ENCODE results near the gene GBA2. TPM values are rescaled to one million over a fixed set of nuclear protein-coding genes. Genes with fewer than 3 reads are reported as not detected.

GBA2 gene
- total RNA-seq, 6 experiments from 2014 or later = 29.5 to 53.7 (median 35.2) TPM

DNA sequence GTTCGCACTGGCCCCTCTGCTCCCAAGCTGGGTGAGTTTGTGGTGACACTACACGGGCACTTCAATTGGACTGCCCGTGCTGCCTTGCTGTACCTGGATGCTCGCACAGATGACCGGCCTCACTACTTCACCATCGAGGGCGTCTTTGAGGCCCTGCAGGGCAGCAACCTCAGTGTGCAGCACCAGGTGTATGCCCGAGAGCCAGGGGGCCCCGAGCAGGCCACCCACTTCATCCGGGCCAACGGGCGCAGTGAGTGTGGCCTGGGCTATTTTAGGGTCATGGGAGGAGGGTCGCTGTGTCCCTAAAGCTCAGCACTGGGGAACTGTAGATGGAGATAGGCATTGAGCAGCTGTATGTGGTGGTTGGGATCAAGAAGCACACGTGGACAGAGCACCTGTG is 43.8 kb upstream of the GBA2 start:
- Histone ChIP-seq H3K27ac (no peak overlapping the region), H3K4me3 (peak overlapping the region in 2 of 3 donors; percentile 9 to 62), H3K27me3 (no peaks in the 10 kb centered on the region), H3K4me1 (peaks cover 0 to 17% (median 0%) of the 10 kb centered on the region in 4 donors), H3K36me3 (no peaks in the 10 kb centered on the region), H3K9me3 (no peaks in the 10 kb centered on the region)
- WGBS (ENCODE audit: insufficient coverage, low coverage, low lambda C conversion rate, missing lambda C conversion rate) = 78% methylated on average over 1 of the region's 14 CpGs
- ATAC-seq = no peak
- TF ChIP-seq, protein P1, sequence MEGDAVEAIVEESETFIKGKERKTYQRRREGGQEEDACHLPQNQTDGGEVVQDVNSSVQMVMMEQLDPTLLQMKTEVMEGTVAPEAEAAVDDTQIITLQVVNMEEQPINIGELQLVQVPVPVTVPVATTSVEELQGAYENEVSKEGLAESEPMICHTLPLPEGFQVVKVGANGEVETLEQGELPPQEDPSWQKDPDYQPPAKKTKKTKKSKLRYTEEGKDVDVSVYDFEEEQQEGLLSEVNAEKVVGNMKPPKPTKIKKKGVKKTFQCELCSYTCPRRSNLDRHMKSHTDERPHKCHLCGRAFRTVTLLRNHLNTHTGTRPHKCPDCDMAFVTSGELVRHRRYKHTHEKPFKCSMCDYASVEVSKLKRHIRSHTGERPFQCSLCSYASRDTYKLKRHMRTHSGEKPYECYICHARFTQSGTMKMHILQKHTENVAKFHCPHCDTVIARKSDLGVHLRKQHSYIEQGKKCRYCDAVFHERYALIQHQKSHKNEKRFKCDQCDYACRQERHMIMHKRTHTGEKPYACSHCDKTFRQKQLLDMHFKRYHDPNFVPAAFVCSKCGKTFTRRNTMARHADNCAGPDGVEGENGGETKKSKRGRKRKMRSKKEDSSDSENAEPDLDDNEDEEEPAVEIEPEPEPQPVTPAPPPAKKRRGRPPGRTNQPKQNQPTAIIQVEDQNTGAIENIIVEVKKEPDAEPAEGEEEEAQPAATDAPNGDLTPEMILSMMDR (IDR thresholded peaks at IDR 0.05) = no peak
- no peak for TF ChIP-seq POLR2A (IDR thresholded peaks at IDR 0.05)
- intact Hi-C loops (cut with DNase I) = loop anchor here in 1 of 2 donors (10.0 kb wide), 1 partner anchor 92 kb away; no protein-coding TSS in a partner anchor
- DNase-seq = no peak

DNA sequence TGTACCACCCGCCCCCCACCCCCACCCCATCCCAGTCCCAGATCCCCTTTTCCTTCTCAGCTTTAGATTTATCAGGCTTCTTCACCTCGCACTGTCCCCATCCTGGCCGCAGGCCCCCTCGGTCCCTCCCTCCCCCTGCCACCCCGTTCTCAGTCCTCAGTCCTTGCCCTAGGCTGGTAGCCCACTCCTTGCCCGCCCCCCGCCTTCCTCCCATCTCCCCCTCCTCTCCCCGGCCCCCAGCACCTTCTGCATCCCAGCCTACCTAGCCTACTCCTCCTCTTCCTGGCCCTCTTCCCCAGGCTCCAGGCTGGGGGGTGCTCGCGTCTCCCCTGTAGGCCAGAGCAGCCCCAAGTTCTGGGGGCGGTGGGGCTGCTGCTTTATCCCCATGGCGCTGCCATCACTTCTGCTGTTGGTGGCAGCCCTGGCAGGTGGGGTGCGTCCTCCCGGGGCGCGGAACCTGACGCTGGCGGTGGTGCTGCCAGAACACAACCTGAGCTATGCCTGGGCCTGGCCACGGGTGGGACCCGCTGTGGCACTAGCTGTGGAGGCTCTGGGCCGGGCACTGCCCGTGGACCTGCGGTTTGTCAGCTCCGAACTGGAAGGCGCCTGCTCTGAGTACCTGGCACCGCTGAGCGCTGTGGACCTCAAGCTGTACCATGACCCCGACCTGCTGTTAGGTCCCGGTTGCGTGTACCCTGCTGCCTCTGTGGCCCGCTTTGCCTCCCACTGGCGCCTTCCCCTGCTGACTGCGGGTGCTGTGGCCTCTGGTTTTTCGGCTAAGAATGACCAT is 43.2 kb upstream of the GBA2 start:
- Histone ChIP-seq H3K27ac (no peak overlapping the region), H3K4me1 (peaks cover 0 to 17% (median 0%) of the 10 kb centered on the region in 4 donors), H3K4me3 (peak overlapping the region; percentile 42 to 62 (median 58)), H3K36me3 (no peaks in the 10 kb centered on the region), H3K9me3 (no peaks in the 10 kb centered on the region), H3K27me3 (no peaks in the 10 kb centered on the region)
- DNase-seq = peak in 2 of 3 donors; percentile 52 to 72
- intact Hi-C loops (cut with DNase I) = loop anchor here in 1 of 2 donors (10.0 kb wide), 1 partner anchor 93 kb away; no protein-coding TSS in a partner anchor
- peak; percentile 62 to 81 (median 64) for ATAC-seq
- TF ChIP-seq POLR2A (IDR thresholded peaks at IDR 0.05) = peak; percentile 55
- TF ChIP-seq, protein P1 (IDR thresholded peaks at IDR 0.05) = no peak
- WGBS (ENCODE audit: insufficient coverage, low coverage, low lambda C conversion rate, missing lambda C conversion rate) = 23% methylated on average over 9 of the region's 34 CpGs

DNA sequence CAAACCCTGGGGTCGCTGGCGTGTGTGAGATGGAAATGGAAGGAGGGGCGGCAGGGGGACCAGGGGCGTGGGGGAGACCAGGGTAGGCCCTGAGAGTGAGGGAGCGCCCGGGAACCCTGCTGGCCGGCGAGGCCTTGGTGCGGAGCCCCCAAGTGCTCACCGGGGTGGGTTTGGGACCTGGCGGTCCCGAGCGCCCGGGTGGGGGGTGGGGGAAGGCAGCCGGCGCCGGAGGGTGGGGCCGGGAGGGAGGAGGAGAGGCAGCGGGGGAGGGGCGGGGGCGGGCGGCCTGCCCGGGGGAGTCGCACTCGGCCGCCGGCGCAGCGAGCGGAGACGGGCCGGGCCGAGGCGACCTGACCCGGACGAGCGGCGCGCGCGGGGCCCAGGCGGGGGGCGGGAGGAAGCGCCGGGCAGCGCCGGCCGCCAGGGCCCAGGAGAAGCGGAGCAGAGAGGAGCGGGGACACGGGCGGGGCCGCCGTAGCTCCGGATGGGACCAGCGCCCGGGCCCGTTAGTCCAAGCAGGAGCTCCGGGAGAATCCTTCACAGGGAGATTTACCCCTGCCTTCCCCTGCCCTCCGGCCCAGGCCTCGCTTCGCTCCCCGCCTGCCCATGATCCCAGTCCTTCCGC is 42.4 kb upstream of the GBA2 start, which contains the start of gene NPR2:
NPR2 (plus strand) TSS at position 295 of the 625 bp plus-strand sequence. CDS start 818 bp downstream, outside the sequence.
- DNase-seq = peak in 1 of 3 donors; percentile 48
- Histone ChIP-seq H3K27me3 (no peaks in the 10 kb centered on the region), H3K36me3 (no peaks in the 10 kb centered on the region), H3K27ac (peak within 1 kb of the TSS in 2 of 3 donors; percentile 27 to 53), H3K9me3 (no peaks in the 10 kb centered on the region), H3K4me3 (peak within 1 kb of the TSS; percentile 42 to 62 (median 58)), H3K4me1 (peaks cover 0 to 17% (median 0%) of the 10 kb centered on the region in 4 donors)
- peak; percentile 53 to 69 (median 65) for ATAC-seq
- intact Hi-C loops (cut with DNase I) = loop anchor here in 1 of 2 donors (10.0 kb wide), 1 partner anchor 93 kb away; no protein-coding TSS in a partner anchor
- WGBS (ENCODE audit: insufficient coverage, low coverage, low lambda C conversion rate, missing lambda C conversion rate) = 0% methylated on average over 1 of the region's 64 CpGs
- TF ChIP-seq POLR2A (IDR thresholded peaks at IDR 0.05) = no peak
- TF ChIP-seq, protein P1 (IDR thresholded peaks at IDR 0.05) = no peak

GRCh38 chr9:35790385-35791296 is 41.6 kb upstream of the GBA2 start:
- intact Hi-C loops (cut with DNase I) = loop anchor here in 1 of 2 donors (10.0 kb wide), 1 partner anchor 94 kb away; no protein-coding TSS in a partner anchor
- TF ChIP-seq POLR2A (IDR thresholded peaks at IDR 0.05) = no peak
- TF ChIP-seq, protein P1 (IDR thresholded peaks at IDR 0.05) = peak; percentile 73 to 88 (median 80)
- H3K4me3 ChIP-seq = peak overlapping the region in 2 of 3 donors; percentile 58 to 62
- ATAC-seq (peak; percentile 85 to 90 (median 88)), DNase-seq (peak in 2 of 3 donors; percentile 45 to 75)
- H3K27me3 ChIP-seq = no peaks in the 10 kb centered on the region
- no peaks in the 10 kb centered on the region for H3K9me3 ChIP-seq
- no peaks in the 10 kb centered on the region for H3K36me3 ChIP-seq
- H3K27ac ChIP-seq = peak overlapping the region in 2 of 3 donors; percentile 14 to 27
- 43% methylated on average over 27 of the region's 37 CpGs for WGBS (ENCODE audit: insufficient coverage, low coverage, low lambda C conversion rate, missing lambda C conversion rate)
- peaks cover 0 to 17% (median 0%) of the 10 kb centered on the region in 4 donors for H3K4me1 ChIP-seq

Measured in right lobe of liver (tissue), 6 donors.